Inferior parietal cortex (tissue), 1 donor: ENCODE data around the gene GRHPR.
A peak's percentile ranks its signal among the peaks of the same experiment; 100 is the strongest.

Experiments used
- DNase-seq: peaks from one replicate; pipeline ENCODE4 v3.0.0-alpha.2; 2016; ENCODE audit errors: extremely low spot score

GRHPR gene

DNA sequence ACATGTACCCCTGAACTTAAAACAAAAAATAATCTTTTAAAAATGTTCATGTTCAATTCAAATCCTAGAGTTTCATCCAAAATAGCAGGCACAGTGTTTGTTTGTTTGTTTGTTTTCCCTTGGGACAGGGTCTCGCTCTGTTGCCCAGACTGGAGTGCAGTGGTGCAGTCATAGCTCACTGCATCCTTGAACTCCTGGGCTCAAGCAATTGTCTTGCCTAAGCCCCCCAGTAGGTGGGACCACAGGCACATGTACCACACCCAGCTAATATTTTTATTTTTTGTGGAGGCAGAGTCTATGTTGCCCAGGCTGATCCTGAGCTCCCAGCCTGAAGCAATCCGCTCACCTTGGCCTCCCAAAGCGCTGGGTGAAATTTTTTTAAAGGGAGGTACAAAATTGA lies 58.3 kb downstream of the GRHPR start:
- DNase-seq, result no peak

DNA sequence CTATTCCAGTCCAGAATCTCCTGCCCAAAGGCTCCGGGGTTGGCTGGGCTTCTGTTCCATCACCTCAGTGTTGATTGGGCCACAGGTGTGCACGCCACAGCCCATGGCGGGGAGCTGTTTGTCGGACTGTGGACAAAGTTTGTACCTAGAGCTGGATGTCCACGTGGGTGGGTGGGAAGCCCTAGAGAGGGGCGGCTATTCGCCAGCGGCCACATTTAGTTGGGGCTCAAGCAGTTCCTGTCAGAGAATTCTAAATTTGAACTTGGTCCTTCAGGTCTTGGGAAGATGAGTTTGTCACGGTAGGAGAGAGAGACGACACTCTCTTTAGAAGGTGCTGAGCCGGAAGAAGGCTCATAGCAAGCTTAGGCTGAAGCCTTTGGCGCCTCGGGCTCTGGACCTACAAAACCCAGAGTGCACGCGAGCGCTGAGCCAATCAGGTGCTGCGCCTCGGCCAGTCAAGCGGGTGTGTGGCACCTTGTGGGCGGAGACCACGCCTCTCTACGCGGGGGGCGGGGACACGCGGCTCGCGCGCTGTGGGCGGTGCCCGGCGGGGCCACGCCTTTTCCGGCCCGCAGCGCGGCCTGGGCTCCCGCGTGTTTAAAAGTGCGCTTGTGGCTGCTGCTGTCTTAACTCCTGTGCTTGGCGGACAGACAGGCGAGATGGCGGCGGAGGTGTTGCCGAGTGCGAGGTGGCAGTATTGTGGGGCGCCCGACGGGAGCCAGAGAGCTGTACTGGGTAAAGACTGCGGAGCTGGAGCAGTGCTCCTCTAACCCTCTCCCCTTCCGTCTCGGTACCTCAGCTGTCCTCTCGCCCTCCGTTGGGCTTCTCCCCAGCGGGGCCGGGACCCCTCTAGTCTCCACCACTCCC lies 63.1 kb downstream of the GRHPR start, which contains the start of gene POLR1E:
TSS of gene POLR1E (plus strand) at position 560 of the 867 bp plus-strand sequence. CDS start at position 660, 100 bp downstream.
- peak; percentile 88 for DNase-seq

DNA sequence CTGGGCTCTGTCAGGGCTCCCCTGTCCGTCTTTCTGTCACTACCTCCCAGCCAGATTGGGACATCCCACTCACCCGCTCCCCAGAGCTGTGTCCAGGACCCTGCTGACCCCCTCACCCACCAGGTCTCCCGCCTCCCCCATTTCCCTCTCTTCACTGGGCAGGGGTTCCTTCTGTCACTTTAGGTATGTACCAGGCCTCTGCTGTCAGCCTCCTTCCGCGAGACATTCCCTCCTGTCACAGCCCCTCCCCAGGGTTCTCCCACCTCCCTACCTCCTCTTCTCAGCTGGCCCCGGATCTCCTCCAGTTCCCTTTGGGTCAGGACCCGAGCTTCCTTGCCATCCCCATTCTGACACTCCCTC lies 63.7 kb downstream of the GRHPR start:
- no peak for DNase-seq
